H1 (cell line): ENCODE data around the gene DLGAP5. TPM values are rescaled to one million over a fixed set of nuclear protein-coding genes. Genes with fewer than 3 reads are reported as not detected.

Source experiments
- BRCA1 ChIP-seq: IDR thresholded peaks from 2 replicates; pipeline ENCODE4 v1.6.1; 2012; ENCODE audit warnings: low read depth, low read length, improper control_type of control experiment
- CEBPB ChIP-seq: IDR thresholded peaks from 2 replicates; pipeline ENCODE4 v1.6.1; 2012; ENCODE audit warnings: low read depth, low read length
- KDM5A ChIP-seq: fragments of 200-600 bp; IDR thresholded peaks from 2 replicates; pipeline ENCODE4 v1.7.1; 2012; ENCODE audit warnings: mild to moderate bottlenecking, low read length, inconsistent platforms, mixed read lengths
- RNF2 ChIP-seq: fragments of 200-900, 300-1000 bp; sonication (generic); IDR thresholded peaks from 2 replicates; pipeline ENCODE4 v1.7.1; 2016; ENCODE audit warnings: borderline replicate concordance, low read depth, mild to moderate bottlenecking, antibody characterized with exemption, low read length; ENCODE audit not compliant: poor library complexity, severe bottlenecking; ENCODE audit errors: missing control alignments
- SUZ12 ChIP-seq: fragments of 200-600 bp; sonication (generic); IDR thresholded peaks from 2 replicates; pipeline ENCODE4 v1.6.1; 2012; ENCODE audit warnings: mild to moderate bottlenecking, inconsistent platforms, low read length, moderate library complexity, mixed read lengths
- TBP ChIP-seq: IDR thresholded peaks from 2 replicates; pipeline ENCODE4 v1.6.1; 2011; ENCODE audit warnings: low read depth, low read length, improper control_type of control experiment
- polyA plus RNA-seq, 7 experiments: library from polyadenylated mRNA; depleted of rRNA in 3 of 7; stranded (reverse) in 5 of 7; unstranded in 2 of 7; fragments of >200 nt in 5 of 7; fragments of 200-250 nt in 2 of 7; gene quantifications; 1 replicate in 5 of 7; 2 replicates in 1 of 7; 4 replicates in 1 of 7; pipeline versions ENCODE4 v1.2.1 to v1.2.3, GENCODE V29; 2011 to 2013; ENCODE audit warnings: missing spikeins in 2 of 7, mixed read lengths in 2 of 7
- total RNA-seq: library from RNA; stranded (reverse); fragmentation: NEBNext Ultra II Directional; extraction: Animal tissue kit (Norgen Biotek cat#: 25700); gene quantifications from 2 replicates; pipeline ENCODE4 v1.2.1, GENCODE V29; 2021
- TF ChIP-seq, protein P1 (sequence below): IDR thresholded peaks from 2 replicates; pipeline ENCODE4 v1.6.1; 2012; ENCODE audit warnings: inconsistent platforms
- TF ChIP-seq, protein P2 (sequence below): IDR thresholded peaks from 2 replicates; pipeline ENCODE4 v1.6.1; 2011; ENCODE audit warnings: low read length, improper control_type of control experiment

DLGAP5 gene
- total and polyA plus RNA-seq, 2 of the 8 experiments (the other 6 are each of a cell fraction or from before 2014, with no cell fraction given): 16.9 to 155 TPM

DNA sequence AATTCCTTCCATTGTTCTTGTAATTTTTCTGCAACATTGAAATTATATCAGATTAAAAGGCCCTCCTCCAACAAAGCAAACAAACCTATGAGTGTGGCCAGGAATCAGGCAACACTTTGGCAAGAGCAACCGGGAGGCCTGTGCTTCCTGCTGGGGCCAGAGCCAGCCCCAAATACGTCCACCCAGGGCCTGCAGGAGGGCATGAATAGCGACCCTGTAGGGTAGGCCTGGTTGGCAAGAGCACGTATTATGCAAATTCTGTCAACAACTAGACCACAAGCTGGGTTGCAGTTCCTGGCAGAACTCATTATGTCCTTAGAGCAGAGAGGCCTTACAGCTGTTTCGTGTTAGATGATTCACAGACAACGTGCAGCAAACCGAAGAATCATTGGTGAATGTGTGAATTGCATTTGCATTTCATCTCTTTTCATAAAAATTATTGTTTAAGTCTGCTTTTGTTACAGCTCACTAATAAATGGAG lies 89.2 kb downstream of the DLGAP5 start (continued):
- TF ChIP-seq, protein P1, sequence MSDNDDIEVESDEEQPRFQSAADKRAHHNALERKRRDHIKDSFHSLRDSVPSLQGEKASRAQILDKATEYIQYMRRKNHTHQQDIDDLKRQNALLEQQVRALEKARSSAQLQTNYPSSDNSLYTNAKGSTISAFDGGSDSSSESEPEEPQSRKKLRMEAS: peak; percentile 31; the same call in 1 of the 2 replicates
- TF ChIP-seq, protein P2, sequence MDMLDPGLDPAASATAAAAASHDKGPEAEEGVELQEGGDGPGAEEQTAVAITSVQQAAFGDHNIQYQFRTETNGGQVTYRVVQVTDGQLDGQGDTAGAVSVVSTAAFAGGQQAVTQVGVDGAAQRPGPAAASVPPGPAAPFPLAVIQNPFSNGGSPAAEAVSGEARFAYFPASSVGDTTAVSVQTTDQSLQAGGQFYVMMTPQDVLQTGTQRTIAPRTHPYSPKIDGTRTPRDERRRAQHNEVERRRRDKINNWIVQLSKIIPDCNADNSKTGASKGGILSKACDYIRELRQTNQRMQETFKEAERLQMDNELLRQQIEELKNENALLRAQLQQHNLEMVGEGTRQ: no peak
- TF ChIP-seq BRCA1: no peak
- TF ChIP-seq KDM5A: no peak
- TF ChIP-seq SUZ12: no peak
- no peak for TF ChIP-seq CEBPB
- no peak for TF ChIP-seq RNF2
- peak; percentile 47; the same call in 1 of the 2 replicates for TF ChIP-seq TBP
